A549 (cell line): ENCODE data around the gene IKZF5.

ENCODE experiments used
- CEBPB ChIP-seq, 2 experiments: fragments of >200 bp in 1 of 2; sonication (Bioruptor Twin) in 1 of 2; formaldehyde crosslinking in 1 of 2; IDR thresholded peaks; 2 replicates each; pipeline ENCODE4 v1.6.1; 2012 to 2016
- CTCF ChIP-seq: fragments of >200 bp; sonication (Bioruptor Twin); formaldehyde crosslinking; IDR thresholded peaks from 3 replicates; pipeline ENCODE4 v1.5.1; 2016
- POLR2A ChIP-seq: IDR thresholded peaks from 2 replicates; pipeline ENCODE4 v1.6.1; 2012; ENCODE audit warnings: mild to moderate bottlenecking, low read length
- ZSCAN20 ChIP-seq: fragments of 250-450 bp; sonication (Bioruptor Pico); IDR thresholded peaks from 2 replicates; pipeline ENCODE4 v1.8.0; 2022; ENCODE audit warnings: mild to moderate bottlenecking, moderate library complexity
- TF ChIP-seq, protein P1 (sequence below): fragments of 450-650 bp; IDR thresholded peaks from 2 replicates; pipeline ENCODE4 v1.6.1; 2014; ENCODE audit warnings: antibody characterized with exemption

GRCh38 chr10:123001370-123001769 lies 7.2 kb downstream of the IKZF5 start:
- TF ChIP-seq POLR2A (no peak), CTCF (no peak), CEBPB (IDR thresholded peaks at IDR 0.05) (no peak), ZSCAN20 (CRISPR knock-in tag) (no peak)
- TF ChIP-seq, protein P1, sequence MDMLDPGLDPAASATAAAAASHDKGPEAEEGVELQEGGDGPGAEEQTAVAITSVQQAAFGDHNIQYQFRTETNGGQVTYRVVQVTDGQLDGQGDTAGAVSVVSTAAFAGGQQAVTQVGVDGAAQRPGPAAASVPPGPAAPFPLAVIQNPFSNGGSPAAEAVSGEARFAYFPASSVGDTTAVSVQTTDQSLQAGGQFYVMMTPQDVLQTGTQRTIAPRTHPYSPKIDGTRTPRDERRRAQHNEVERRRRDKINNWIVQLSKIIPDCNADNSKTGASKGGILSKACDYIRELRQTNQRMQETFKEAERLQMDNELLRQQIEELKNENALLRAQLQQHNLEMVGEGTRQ, result no peak
